ENCODE data around the gene BNIPL.

GRCh38 chr1:150995896-150996295 lies 40.5 kb upstream of the BNIPL start:
- no peak for TF ChIP-seq YY1 (IDR thresholded peaks at IDR 0.05; ENCODE audit: insufficient read depth, insufficient read length)
- no peak for TF ChIP-seq ZNF274 (IDR thresholded peaks at IDR 0.05; ENCODE audit: low read depth, low read length)

Measured in NT2/D1 (cell line).